GM19099 (cell line): Measurements from ENCODE around the gene CNOT8.

ENCODE experiments used
- POLR2A ChIP-seq: IDR thresholded peaks from 3 replicates; pipeline ENCODE4 v1.6.1; 2011; ENCODE audit warnings: low read depth; ENCODE audit not compliant: insufficient read length; ENCODE audit errors: extremely low read depth

The CNOT8 gene

DNA sequence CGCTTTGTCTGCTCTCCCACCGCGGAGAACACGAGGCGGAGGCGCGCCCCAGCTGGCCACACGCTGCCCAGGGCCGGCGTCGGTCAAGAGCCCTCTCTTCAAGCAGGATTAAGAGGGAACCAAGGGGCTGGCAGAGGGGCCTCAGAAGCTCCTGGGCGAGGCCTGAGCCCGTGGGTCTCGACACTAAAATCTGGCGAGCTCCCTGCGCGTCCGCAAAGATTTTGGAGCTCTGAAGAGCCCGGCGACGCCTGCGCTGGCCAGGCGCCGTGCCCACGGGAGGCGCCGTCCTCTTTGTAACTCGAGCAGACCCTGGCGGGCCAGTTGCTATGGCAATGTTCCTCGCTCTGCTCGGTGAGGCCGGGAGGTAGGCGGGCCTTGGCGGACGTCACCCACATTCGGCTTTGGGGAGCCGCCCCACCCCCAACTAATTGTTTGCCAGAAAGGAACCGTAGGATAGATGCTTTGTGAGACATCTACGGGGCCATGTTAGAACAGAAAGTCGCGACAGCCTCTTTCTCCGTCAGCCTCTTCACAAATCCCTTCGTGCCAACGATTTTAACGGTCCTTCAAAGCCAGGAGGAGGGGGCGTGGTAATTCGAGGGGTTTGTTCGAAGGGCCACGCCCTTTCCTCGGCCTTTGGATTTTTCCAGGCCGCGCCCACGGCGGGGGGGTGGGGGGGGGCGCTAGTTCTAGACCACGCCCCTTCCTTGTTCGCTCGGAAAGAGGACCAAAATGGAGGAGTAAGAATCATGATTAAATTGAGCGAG is 714 bp upstream of the CNOT8 start:
- peak; percentile 55 for TF ChIP-seq POLR2A

DNA sequence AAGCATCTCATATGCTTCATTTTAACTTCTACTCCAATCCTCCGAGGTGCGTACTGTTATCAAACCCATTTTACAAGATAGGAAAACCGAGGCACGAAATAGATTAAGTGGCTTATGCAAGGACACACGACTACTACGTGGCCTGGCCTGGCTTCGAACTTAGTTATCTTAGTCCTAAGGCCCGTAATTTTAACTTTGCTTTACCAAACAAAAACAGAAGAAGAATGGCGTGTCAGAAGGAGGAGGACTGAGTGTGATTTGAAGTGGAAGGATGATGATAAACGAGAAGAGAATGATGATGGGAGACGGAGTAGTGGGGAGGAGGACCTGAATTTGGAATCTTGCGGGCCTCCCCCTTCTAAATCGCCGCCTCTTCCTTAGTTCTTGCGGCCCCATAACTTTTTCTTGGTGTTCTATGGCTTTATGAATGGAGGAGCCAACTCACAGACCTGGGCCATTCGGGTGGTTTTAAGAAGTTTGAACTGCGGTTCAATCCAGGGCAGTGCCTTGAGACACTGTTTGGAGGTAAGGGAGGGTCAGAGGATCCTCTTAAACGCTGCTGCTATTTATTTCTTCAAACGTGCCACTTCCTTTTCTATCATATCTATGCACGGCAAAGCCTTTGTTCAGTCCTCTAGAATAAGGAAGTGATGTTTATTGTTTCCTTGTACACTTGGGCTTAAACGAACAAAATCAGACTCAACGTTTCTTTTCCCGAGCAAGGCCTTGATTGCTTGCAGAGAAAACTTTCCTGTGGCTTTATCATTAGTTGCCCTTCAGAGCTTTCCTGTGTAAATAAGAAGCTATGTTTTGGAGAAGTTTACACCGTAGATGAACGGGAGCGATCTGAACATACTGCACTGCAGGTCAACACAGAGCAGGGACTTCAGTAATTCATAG is 795 bp downstream of the CNOT8 start:
- no peak for TF ChIP-seq POLR2A

DNA sequence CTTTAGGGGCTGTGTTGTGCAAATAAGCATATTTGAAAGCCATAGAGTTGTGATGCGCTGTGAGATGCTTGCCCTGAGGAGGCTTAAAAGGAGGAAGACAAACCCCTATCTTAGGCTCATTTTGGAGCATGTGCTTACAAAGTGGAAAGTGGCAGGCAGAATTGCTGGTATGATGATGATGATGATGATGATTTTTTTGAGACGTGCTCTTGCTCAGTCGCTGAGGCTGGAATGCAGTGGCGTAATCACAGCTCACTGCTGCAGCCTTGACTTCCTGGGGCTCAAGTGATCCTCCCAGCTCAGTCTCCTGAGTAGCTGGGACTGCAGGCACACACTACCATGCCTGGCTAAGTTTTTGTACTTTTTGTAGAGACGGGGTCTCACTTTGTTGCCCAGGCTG is 1.7 kb downstream of the CNOT8 start:
- no peak for TF ChIP-seq POLR2A

DNA sequence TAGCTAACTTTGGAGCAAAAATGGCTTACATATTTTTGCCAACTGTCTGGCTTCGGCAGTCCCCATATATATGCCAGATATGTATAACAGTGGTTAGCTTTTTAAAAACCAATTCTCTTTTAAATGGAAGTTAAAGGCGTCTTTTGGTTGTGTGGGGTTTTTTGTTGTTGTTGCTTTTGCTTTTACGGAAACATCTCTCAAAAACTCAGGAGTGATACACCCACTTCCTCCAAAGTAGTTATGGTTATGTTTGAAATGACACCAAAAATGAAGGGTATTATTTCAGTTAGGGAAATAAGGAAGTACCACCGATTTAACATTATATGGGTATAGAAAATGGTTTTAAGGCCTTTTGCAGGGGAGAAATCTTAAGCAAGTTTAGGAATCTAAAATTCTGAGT is 2.3 kb downstream of the CNOT8 start:
- no peak for TF ChIP-seq POLR2A

DNA sequence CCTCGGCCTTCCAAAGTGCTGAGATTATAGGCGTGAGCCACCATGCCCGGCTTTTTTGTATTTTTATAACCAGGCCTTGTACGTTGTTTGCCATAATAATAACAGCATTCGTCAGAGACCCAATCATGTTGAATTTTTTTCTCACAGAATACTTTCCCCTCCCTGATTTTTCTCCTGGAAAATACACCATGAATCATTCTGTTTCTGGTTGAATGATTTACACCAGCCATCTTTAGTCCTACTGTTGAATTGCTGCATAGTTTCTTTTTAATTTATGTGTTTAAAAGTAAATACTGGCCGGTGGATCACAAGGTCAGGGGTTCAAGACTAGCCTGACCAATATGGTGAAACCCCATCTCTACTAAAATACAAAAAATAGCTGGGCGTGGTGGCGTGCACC is 3.5 kb downstream of the CNOT8 start:
- TF ChIP-seq POLR2A: no peak

DNA sequence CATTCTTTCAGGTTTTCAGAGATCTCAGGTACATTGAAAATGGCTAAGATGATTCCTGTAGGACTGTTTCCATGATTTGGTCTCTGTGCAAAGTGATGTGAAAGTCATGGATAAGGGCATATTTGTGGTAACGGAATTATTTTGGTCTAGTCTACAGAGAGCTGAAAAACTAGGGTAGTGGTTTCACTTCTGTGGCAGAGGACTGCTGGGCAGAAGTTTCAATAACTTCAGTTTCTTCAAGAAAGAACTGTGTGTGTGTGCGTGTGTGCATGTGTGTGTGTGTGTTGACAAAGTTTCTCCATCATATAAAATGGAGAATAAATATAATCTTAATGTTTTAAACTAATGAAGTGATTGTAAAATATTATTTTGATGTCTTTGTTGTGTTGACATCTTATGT is 4.3 kb downstream of the CNOT8 start:
- TF ChIP-seq POLR2A: no peak

DNA sequence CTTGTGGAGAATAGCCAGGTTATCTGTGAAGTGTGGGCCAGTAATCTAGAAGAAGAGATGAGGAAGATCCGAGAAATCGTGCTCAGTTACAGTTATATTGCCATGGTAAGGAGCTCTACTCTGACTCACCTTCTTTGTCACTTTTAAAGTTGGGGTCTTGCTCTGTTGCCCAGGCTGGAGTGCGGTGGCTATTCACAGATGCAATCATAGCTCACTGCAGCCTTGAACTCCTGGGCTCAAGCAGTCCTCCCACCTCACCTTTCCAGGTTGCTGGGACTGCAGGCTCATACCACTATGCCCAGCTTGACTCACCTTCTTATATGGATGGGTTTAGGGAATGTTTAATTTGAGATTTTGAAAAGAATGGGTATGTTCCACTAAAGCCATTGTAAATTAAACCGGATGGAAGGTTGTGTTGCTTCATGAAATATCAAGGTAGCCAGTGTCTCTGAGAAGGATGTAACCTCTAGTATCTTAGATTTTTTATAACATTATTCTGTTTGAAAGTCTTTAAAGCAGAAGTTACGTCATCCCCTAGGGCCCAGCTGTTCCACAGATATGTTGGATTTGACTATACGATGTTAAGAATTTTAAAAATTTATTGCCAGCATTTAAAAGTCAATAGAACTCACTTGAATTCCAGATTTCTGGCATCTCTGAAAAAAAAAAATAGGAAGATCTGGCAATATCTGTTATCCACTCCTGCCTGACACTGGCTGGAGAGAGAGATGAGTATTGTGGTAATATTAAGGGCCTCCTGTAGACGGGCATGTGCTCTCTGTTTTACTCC is 5.1 kb downstream of the CNOT8 start:
- no peak for TF ChIP-seq POLR2A

DNA sequence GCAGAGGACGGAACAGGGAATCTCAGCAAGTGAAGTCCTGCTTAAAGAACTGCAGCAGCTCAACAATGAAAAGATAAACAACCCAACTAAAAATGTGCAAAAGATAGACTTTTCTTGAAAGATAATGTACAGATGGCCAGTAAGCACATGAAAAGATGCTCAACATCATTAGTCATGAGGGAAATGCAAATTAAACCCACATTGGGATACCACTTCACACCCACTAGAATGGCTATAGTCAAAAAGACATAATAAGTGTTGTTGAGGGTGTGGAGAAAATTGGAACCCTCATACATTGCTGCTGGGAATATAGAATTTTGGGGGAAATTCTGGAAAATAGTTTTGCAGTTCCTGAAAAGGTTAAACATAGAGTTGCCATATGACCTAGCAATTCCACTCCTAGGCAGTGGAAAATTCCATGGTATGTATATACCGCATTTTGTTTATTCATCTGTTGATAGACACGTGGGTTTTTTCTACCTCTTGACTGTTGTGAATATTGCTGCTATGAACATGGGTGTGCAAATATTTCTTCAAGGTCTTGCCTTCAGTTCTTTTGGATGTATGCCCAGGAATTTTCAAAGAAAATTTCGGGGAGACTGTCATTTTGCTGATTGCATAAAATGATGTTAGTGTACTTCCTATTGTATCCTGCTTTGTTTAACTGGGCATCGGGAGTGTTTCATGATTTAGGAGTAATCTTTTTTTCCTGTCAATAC is 7.2 kb downstream of the CNOT8 start:
- TF ChIP-seq POLR2A: no peak

DNA sequence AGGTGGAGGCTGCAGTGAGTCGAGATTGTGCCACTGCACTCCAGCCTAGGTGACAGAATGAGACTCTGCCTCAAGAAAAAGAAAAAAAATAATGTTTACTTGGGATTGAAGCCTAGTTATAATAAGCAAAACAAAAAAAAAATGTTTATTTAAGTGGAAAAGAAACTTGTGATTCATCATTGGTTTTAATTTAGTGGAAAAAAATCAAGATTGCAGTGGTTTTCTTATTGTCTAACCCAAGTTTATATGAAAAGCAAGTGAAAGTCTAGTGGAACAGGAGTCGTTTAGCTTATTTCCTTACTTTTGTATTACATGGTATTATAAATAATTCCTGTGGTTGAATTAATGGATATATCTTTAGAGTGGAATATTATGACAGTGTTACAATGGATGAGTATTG is 8.4 kb downstream of the CNOT8 start:
- TF ChIP-seq POLR2A: no peak

DNA sequence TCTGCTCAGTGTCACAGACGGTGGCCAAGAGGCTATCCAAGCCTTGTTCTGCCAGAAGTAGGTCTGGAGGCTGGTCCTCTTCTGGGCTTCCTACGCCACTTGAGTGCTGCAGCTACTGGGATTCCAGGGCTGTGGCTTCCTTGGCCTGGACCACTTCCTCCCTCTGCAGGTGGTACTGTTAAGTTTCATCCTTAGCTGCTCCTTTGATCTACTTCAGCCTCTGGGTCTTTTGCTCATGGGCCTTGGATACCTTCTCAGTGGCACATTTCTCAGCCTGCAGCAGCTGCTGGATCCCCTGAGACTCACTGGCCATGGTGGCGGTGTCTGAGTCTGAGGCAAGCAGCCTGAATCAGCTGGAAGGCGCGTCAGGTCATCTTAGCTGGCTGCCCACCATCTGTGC is 10.3 kb downstream of the CNOT8 start:
- TF ChIP-seq POLR2A: no peak

DNA sequence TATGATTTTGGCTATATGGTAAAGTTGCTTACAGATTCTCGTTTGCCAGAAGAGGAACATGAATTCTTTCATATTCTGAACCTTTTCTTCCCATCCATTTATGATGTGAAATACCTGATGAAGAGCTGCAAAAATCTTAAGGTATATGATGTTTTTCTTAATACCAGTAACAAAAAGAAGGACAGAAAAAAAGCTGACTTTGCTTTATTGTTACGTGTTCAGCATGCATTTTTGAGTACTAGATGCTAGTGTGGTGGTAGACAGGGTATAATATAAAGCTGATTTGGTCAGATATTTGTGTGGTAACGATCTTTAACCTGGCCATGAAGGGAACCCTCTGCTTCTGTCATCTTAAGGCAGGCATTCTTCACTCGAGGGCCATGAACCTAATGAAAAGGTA is 13.3 kb downstream of the CNOT8 start:
- TF ChIP-seq POLR2A: no peak

DNA sequence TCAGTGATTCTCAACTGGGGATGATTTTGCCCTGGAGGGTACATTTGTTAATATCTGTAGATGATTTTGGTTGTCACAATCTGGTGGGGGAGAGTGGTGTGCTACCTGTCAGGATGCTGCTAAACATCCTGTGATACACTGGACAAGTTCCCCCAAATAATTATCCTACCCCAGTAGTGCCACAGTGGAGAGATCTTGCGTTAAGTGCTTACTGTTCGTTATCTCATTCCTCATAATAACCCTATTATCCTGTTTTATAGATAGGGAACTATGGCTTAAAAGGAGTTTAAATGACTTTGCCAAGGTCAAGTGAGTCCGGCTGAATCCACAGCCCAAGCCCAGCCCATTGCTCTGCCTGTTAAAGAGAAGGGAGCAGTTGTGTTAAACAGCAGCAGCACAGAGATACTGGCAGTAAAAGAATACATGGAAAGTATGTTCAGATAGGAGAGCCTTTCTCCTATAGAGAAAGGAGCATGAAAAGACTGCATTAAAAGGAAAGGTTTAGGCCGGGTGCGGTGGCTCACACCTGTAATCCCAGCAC is 15.4 kb downstream of the CNOT8 start:
- no peak for TF ChIP-seq POLR2A

DNA sequence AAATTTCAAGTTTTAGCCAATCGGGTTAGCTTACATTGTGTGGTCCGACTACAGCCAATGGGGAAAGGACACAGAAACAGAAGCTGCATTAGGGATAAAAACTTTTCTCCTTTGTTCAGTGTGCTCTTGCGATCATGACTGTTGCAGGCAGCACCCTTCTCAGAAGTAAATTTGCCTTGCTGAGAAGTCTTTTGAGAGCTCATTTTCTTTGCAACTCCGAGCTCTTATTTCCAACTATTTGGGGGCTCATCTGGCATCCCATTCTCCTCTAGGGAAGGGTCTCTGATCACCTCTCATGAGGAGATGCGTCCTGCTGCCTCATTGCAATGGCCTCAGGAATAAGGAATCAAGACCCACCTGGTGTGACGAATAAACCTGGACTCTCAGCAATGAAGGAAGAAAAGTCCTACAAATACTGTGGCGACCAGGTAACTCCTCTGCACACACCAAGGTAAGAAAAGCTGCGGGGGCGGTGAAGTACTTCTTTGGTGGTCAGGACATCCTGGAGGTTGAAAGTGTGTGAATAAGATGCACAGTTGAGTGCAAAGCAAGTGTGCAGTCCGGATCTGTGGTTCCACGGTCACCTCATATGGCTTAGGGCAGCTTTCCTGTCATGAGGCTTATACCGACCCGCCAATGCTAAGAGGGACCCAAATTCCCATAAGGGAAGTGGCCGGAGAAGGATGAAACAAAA is 20.4 kb downstream of the CNOT8 start:
- TF ChIP-seq POLR2A: no peak

DNA sequence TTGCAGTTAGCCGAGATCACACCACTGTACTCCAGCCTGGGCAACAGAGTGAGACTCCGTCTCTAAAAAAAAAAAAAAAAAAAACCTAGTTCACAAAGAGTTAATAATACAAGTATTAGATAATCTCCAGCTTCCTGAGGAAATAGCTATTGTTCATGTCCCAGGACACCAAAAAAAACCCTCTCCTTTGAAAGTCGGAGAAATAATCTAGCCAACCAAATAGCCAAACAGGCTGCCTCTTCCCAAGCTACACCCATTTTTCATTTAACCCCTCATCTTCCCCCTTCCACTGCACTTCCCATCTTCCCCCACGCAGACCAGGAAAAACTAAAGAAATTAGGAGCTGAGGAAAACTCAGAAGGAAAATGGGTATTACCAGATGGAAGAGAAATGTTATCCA is 23.6 kb downstream of the CNOT8 start:
- no peak for TF ChIP-seq POLR2A
